Hematopoietic multipotent progenitor cell (in vitro differentiated cells): Measurements from ENCODE around the gene MS4A8. TPM values are rescaled to one million over a fixed set of nuclear protein-coding genes. Genes with fewer than 3 reads are reported as not detected.
"Not testable (repeated sequence)": the region's sequence is repeated elsewhere in the genome, so short reads cannot be mapped to it uniquely, and the experiment has no call there.

ENCODE experiments used
- DNase-seq, 3 donors: peaks; one replicate each; pipeline ENCODE4 v3.0.0-alpha.2; 2011 to 2015; ENCODE audit warnings: low read depth in 2 of 3, low spot score in 2 of 3
- total RNA-seq: library from RNA; depleted of rRNA; stranded (reverse); fragments of >200 nt; gene quantifications from one replicate; pipeline ENCODE4 v1.2.3, GENCODE V29; 2012

MS4A8 gene
- not detected for total RNA-seq

GRCh38 chr11:60699284-60699691, at the start of gene MS4A8:
Gene MS4A8, plus strand, starts transcription at chr11:60699612. Its CDS starts 1,249 bp downstream, at chr11:60700861.
- DNase-seq: peak in 1 of 3 donors; percentile 32

GRCh38 chr11:60657888-60658287, 41.5 kb upstream of the MS4A8 start:
- DNase-seq: no peak

GRCh38 chr11:60658409-60658808, 41.0 kb upstream of the MS4A8 start:
- DNase-seq: no peak

GRCh38 chr11:60672255-60672654, 27.2 kb upstream of the MS4A8 start:
- DNase-seq: no peak

GRCh38 chr11:60678231-60678630, 21.2 kb upstream of the MS4A8 start:
- not testable (repeated sequence) for DNase-seq

GRCh38 chr11:60679879-60680278, 19.5 kb upstream of the MS4A8 start:
- no peak for DNase-seq

- DNase-seq: no peak
These were observed 18.8 kb upstream of the MS4A8 start for GRCh38 chr11:60680455-60681119.

GRCh38 chr11:60684541-60684848, 14.9 kb upstream of the MS4A8 start:
- DNase-seq: not testable (repeated sequence)

- DNase-seq: no peak
These were observed 7.8 kb upstream of the MS4A8 start for GRCh38 chr11:60691661-60692060.

GRCh38 chr11:60699936-60700335, 524 bp downstream of the MS4A8 start:
- DNase-seq: no peak

GRCh38 chr11:60700689-60701468, 1.5 kb downstream of the MS4A8 start:
- peak in 2 of 3 donors; percentile 26 to 41 for DNase-seq

GRCh38 chr11:60701469-60701818, 2.0 kb downstream of the MS4A8 start:
- DNase-seq: no peak

GRCh38 chr11:60703374-60703773, 4.0 kb downstream of the MS4A8 start:
- no peak for DNase-seq

GRCh38 chr11:60705895-60706294, 6.5 kb downstream of the MS4A8 start:
- DNase-seq: no peak

- DNase-seq: no peak
These were observed 7.5 kb downstream of the MS4A8 start for GRCh38 chr11:60706931-60707330.

GRCh38 chr11:60710482-60710881, 11.1 kb downstream of the MS4A8 start:
- no peak for DNase-seq

- DNase-seq: no peak
These were observed 11.9 kb downstream of the MS4A8 start for GRCh38 chr11:60711276-60711675.

- not testable (repeated sequence) for DNase-seq
These were observed 14.0 kb downstream of the MS4A8 start for GRCh38 chr11:60713423-60713822.

GRCh38 chr11:60717956-60718355, 18.5 kb downstream of the MS4A8 start:
- no peak for DNase-seq

- DNase-seq: no peak
These were observed 19.3 kb downstream of the MS4A8 start for GRCh38 chr11:60718524-60719316.

GRCh38 chr11:60719391-60719790, 20.0 kb downstream of the MS4A8 start:
- DNase-seq: no peak

- no peak for DNase-seq
These were observed 21.0 kb downstream of the MS4A8 start for GRCh38 chr11:60720460-60720859.
